Kidney (tissue), 14 donors: ENCODE data around the gene SYT17. TPM values are rescaled to one million over a fixed set of nuclear protein-coding genes. Genes with fewer than 3 reads are reported as not detected.

Experiments
- DNase-seq, 5 donors: peaks; one replicate each; pipeline ENCODE4 v3.0.0-alpha.2; 2013 to 2020
- FAIRE-seq: peaks from 2 replicates; lab custom pipeline; 2012; peaks lifted over from hg19 to GRCh38; lab: Jason Lieb, UNC
- H3K27ac ChIP-seq, 2 donors: one replicate each; pipeline ENCODE4 v1.7.0; 2013; ENCODE audit warnings: low read depth in 2 of 2, low read length in 2 of 2, inconsistent platforms in 1 of 2
- H3K27me3 ChIP-seq: one replicate; pipeline ENCODE4 v1.7.1; 2013; ENCODE audit warnings: low read length, inconsistent platforms; ENCODE audit not compliant: control insufficient read depth, insufficient read depth
- H3K36me3 ChIP-seq, 3 donors: one replicate each; pipeline versions ENCODE4 v1.7.0 to v1.7.1; 2013; ENCODE audit warnings: low read length in 3 of 3, control low read depth in 1 of 3, inconsistent platforms in 1 of 3; ENCODE audit not compliant: insufficient read depth in 3 of 3, control insufficient read depth in 2 of 3
- H3K4me1 ChIP-seq, 3 donors: one replicate each; pipeline versions ENCODE4 v1.7.0 to v1.7.1; 2013; ENCODE audit warnings: low read length in 3 of 3, inconsistent platforms in 1 of 3, low read depth in 1 of 3; ENCODE audit not compliant: control insufficient read depth in 2 of 3, insufficient read depth in 2 of 3
- H3K4me3 ChIP-seq, 3 donors: one replicate each; pipeline versions ENCODE4 v1.7.0 to v1.8.1; 2013; ENCODE audit warnings: low read length in 3 of 3, control low read depth in 1 of 3, inconsistent platforms in 1 of 3
- H3K9ac ChIP-seq, 3 donors: one replicate each; pipeline versions ENCODE4 v1.7.0 to v1.7.1; 2013; ENCODE audit warnings: low read length in 3 of 3, control low read depth in 1 of 3, inconsistent platforms in 1 of 3
- H3K9me3 ChIP-seq, 3 donors: one replicate each; pipeline versions ENCODE4 v1.7.0 to v1.7.1; 2013; ENCODE audit warnings: low read length in 3 of 3, control low read depth in 1 of 3, inconsistent platforms in 1 of 3; ENCODE audit not compliant: control insufficient read depth in 2 of 3, insufficient read depth in 1 of 3
- intact Hi-C: fragments of 100-400 bp; cut with DNase I; formaldehyde crosslinking; loops from one replicate; pipeline ENCODE4 v1.11.1; 2022
- polyA plus RNA-seq: library from polyadenylated mRNA; stranded (reverse); fragments of 350-450 nt; fragmentation: Illumina TruSeq; extraction: RNeasy Lipid Tissue Mini Kit (QIAGEN cat#74804); gene quantifications from one replicate; pipeline ENCODE4 v1.2.3, GENCODE V29; 2014; ENCODE audit warnings: low read depth, low replicate concordance; ENCODE audit not compliant: insufficient read depth
- total RNA-seq: library from RNA; stranded (reverse); fragmentation: NEBNext Ultra II Directional; extraction: Animal tissue kit (Norgen Biotek cat#: 25700); gene quantifications from one replicate; pipeline ENCODE4 v1.2.1, GENCODE V29; 2021
- TF ChIP-seq, protein P1 (sequence below): IDR thresholded peaks from 3 replicates; pipeline ENCODE4 v1.5.1; 2012; ENCODE audit warnings: mild to moderate bottlenecking, moderate library complexity, borderline replicate concordance; ENCODE audit not compliant: insufficient read depth; ENCODE audit errors: extremely low read depth
- donor health status: control.
- donor health status: control.
- donor health status: control.
- donor health status: control.
- donor health status: control.
- donor health status: DM: yes; HTN: yes; CAD: no.
- donor health status: Normal renal cell carcinoma (clear cell type).

SYT17 gene
- total and polyA plus RNA-seq, 2 donors from 2014 or later, result 5.8 to 8.8 TPM

DNA sequence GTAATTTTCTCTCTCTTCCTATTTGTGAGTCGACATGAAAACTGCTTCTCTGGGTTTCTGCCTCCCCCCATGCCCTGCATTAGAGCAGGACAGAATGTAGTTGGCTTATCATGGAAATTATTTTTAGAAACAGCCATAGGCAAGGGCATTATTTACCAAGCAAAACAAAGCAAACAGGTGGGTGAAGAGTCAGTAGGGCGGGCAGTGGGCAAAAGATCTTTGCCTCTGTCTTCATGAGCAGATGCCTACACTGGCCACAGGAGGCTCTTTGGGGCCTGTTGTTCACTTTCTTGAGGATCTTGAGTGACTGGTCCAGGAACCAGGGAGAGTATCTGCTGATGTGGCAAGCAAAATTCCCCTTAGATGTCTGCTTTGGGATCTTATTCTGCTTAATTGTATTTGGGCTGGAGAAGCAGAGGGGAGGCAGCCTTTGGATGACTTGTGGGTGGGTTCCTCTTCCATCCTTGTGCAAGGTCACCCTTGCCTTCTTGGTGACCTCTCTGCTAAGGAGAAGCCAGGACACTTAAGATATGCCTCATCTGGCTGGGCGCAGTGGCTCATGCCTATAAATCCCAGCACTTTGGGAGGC, 75.0 kb downstream of the SYT17 start:
- H3K4me1 ChIP-seq, result no peaks in the 10 kb centered on the region
- no peak for DNase-seq
- TF ChIP-seq, protein P1, sequence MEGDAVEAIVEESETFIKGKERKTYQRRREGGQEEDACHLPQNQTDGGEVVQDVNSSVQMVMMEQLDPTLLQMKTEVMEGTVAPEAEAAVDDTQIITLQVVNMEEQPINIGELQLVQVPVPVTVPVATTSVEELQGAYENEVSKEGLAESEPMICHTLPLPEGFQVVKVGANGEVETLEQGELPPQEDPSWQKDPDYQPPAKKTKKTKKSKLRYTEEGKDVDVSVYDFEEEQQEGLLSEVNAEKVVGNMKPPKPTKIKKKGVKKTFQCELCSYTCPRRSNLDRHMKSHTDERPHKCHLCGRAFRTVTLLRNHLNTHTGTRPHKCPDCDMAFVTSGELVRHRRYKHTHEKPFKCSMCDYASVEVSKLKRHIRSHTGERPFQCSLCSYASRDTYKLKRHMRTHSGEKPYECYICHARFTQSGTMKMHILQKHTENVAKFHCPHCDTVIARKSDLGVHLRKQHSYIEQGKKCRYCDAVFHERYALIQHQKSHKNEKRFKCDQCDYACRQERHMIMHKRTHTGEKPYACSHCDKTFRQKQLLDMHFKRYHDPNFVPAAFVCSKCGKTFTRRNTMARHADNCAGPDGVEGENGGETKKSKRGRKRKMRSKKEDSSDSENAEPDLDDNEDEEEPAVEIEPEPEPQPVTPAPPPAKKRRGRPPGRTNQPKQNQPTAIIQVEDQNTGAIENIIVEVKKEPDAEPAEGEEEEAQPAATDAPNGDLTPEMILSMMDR, result no peak
- H3K9me3 ChIP-seq, result no peaks in the 10 kb centered on the region
- H3K9ac ChIP-seq, result no peak overlapping the region
- H3K4me3 ChIP-seq, result no peak overlapping the region
- H3K27me3 ChIP-seq, result no peaks in the 10 kb centered on the region
- no peaks in the 10 kb centered on the region for H3K36me3 ChIP-seq
- intact Hi-C loops, result no loop called here
- no peak for FAIRE-seq
- H3K27ac ChIP-seq, result no peak overlapping the region

DNA sequence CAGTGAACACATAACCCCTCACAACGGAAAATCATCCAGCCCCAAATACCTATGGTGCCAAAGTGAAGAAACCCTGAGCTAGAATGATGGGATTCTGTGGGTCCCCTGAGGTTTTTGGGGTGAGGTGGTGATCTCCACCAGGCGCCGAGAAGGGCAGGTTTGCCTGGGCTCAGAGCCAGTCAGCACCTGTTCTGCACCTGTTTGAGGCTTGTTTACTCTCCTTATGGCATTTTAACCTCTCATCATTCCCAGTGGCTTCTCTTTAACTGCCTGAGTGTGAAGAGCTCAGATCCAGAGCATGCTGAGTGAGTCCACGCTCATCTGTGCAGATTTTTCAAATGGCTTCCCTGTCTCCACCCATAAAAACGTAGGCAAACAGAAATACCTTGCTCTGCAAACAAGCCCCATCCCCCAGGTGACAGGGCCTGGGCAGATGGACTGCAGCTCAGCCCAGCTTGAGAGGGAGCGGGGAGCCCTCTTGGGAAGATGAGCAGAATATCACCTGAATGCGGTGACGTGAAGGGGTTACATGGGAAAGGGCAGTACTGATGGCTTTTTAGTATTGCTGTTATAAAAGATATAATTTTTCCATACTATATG, 77.4 kb downstream of the SYT17 start:
- H3K4me3 ChIP-seq, result no peak overlapping the region
- H3K27me3 ChIP-seq, result no peaks in the 10 kb centered on the region
- intact Hi-C loops, result no loop called here
- TF ChIP-seq, protein P1, result no peak
- H3K4me1 ChIP-seq, result no peaks in the 10 kb centered on the region
- no peak overlapping the region for H3K27ac ChIP-seq
- DNase-seq (no peak), FAIRE-seq (no peak)
- H3K9me3 ChIP-seq, result no peaks in the 10 kb centered on the region
- H3K36me3 ChIP-seq, result no peaks in the 10 kb centered on the region
- H3K9ac ChIP-seq, result no peak overlapping the region

DNA sequence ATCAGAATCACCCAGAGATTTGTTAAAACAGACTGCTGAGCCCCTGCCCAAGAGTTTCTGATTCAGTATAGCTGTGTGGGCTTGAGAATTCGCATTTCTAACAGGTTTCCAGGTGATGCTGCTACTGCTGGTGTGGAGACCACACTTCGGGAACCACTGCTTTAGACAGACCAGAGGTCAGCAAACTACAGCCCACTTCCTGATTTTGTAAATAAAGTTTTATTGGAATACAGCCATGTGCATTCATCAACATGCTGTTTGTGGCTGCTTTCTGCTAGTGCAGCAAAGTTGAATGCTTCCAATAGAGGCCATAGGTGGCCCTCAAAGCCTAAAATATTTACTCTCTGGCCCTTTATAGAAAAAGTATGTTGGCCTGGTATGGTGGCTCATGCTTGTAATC, 84.9 kb downstream of the SYT17 start:
- Histone ChIP-seq H3K4me3 (no peak overlapping the region), H3K27ac (no peak overlapping the region), H3K9me3 (no peaks in the 10 kb centered on the region), H3K4me1 (no peaks in the 10 kb centered on the region), H3K36me3 (no peaks in the 10 kb centered on the region), H3K27me3 (no peaks in the 10 kb centered on the region), H3K9ac (no peak overlapping the region)
- FAIRE-seq, result no peak
- TF ChIP-seq, protein P1, result no peak
- intact Hi-C loops, result no loop called here
- DNase-seq, result no peak
